Panc1 (cell line): ENCODE data around the gene PPP1R16B. TPM values are rescaled to one million over a fixed set of nuclear protein-coding genes. Genes with fewer than 3 reads are reported as not detected.
A peak's percentile ranks its signal among the peaks of the same experiment; 100 is the strongest.

Experiments
- ATAC-seq: fragments of 200-7000 bp; cut with Tn5 transposase; 2 replicates; pipeline ENCODE4 v1.9.1; 2020; ENCODE audit warnings: mild to moderate bottlenecking, moderate library complexity
- BruUV-seq: library from RNA; stranded (reverse); fragments of 400-500 nt; replicated peaks from 2 replicates; lab custom pipeline; 2021; lab: Mats Ljungman, UMichigan
- CTCF ChIA-PET: fragments of 300-600 bp; sonication (Branson Sonifier 250); formaldehyde crosslinking; loops from one replicate; lab custom pipeline; 2022; ENCODE audit warnings: antibody characterized with exemption; lab: Charles Lee
- POLR2A ChIA-PET: fragments of 300-600 bp; sonication (Branson Sonifier 250); formaldehyde crosslinking; loops from one replicate; lab custom pipeline; 2022; ENCODE audit warnings: antibody characterized with exemption; lab: Charles Lee
- DNase-seq: peaks from one replicate; pipeline ENCODE4 v3.0.0-alpha.2; 2010; ENCODE audit warnings: low read depth, low spot score
- H3K27ac ChIP-seq: 2 replicates; pipeline ENCODE4 v1.5.1; 2011; ENCODE audit warnings: mild to moderate bottlenecking, low read length, inconsistent platforms
- H3K27me3 ChIP-seq: fragments of 200-500 bp; sonication (Bioruptor generic); 2 replicates; pipeline ENCODE4 v1.6.0; 2014; ENCODE audit warnings: low read length, inconsistent platforms; ENCODE audit not compliant: control insufficient read depth, insufficient read depth
- H3K36me3 ChIP-seq: fragments of 200-500 bp; sonication (Bioruptor generic); 2 replicates; pipeline ENCODE4 v1.5.1; 2014; ENCODE audit warnings: inconsistent platforms, mild to moderate bottlenecking, low read length, moderate library complexity; ENCODE audit not compliant: control insufficient read depth, insufficient read depth
- H3K4me1 ChIP-seq: 2 replicates; pipeline ENCODE4 v1.5.1; 2011; ENCODE audit warnings: inconsistent platforms, mild to moderate bottlenecking, low read length, moderate library complexity; ENCODE audit not compliant: control insufficient read depth, insufficient read depth
- H3K4me3 ChIP-seq, 2 experiments: 2 replicates each; pipeline ENCODE4 v1.5.1; 2011 to 2012; ENCODE audit warnings: low read depth in 2 of 2, low read length in 2 of 2, mild to moderate bottlenecking in 2 of 2, inconsistent platforms in 1 of 2, moderate library complexity in 1 of 2
- H3K9me3 ChIP-seq: fragments of 200-500 bp; sonication (Bioruptor generic); 2 replicates; pipeline ENCODE4 v1.5.1; 2014; ENCODE audit warnings: low read depth, mild to moderate bottlenecking, inconsistent platforms, low read length, moderate library complexity; ENCODE audit not compliant: control insufficient read depth, insufficient read depth
- CTCF ChIP-seq: fragments of 450-650 bp; IDR thresholded peaks from 2 replicates; pipeline ENCODE4 v1.5.1; 2017; ENCODE audit warnings: mild to moderate bottlenecking
- POLR2AphosphoS5 ChIP-seq: IDR thresholded peaks from 2 replicates; pipeline ENCODE4 v1.6.1; 2012; ENCODE audit warnings: mild to moderate bottlenecking, low read depth, low read length, moderate library complexity
- REST ChIP-seq, 2 experiments: IDR thresholded peaks; 2 replicates each; pipeline ENCODE4 v1.6.1; 2011 to 2012; ENCODE audit warnings: low read depth in 2 of 2, control low read depth in 1 of 2, low read length in 1 of 2, mild to moderate bottlenecking in 1 of 2, moderate library complexity in 1 of 2; ENCODE audit not compliant: insufficient read depth in 1 of 2
- SIN3A ChIP-seq: IDR thresholded peaks from 2 replicates; pipeline ENCODE4 v1.6.1; 2012; ENCODE audit warnings: low read depth, mild to moderate bottlenecking, low read length, moderate library complexity, borderline replicate concordance; ENCODE audit not compliant: insufficient read depth
- TCF7L2 ChIP-seq: IDR thresholded peaks from 2 replicates; pipeline ENCODE4 v1.6.1; 2011; ENCODE audit warnings: mild to moderate bottlenecking, low read depth, low read length, inconsistent platforms
- in situ Hi-C: cut with HindIII; loops from 2 replicates; pipeline ENCODE4 v1.10.0; 2016; ENCODE audit warnings: low sequenced_read_pairs, low pct_unique_long_range_greater_than_20kb
- intact Hi-C: fragments of 100-400 bp; cut with micrococcal nuclease; formaldehyde crosslinking; loops from one replicate; pipeline ENCODE4 v1.10.0; 2022; ENCODE audit not compliant: unreplicated experiment
- total RNA-seq: library from RNA; stranded (reverse); gene quantifications from one replicate; pipeline ENCODE4 v1.2.1, GENCODE V29; 2021; ENCODE audit not compliant: unreplicated experiment

Gene PPP1R16B
- total RNA-seq, 1 experiment from 2014 or later = 0.92 TPM

- TF ChIP-seq REST (IDR thresholded peaks at IDR 0.05; ENCODE audit: insufficient read depth in 1 of 2, low read depth in 2 of 2, low read length in 1 of 2) (no peak), POLR2AphosphoS5 (no peak), CTCF (no peak), TCF7L2 (no peak), SIN3A (no peak)
- H3K36me3 ChIP-seq = no peaks in the 10 kb centered on the region
- H3K27me3 ChIP-seq = no peaks in the 10 kb centered on the region
- BruUV-seq = no TSS peak
- no peaks in the 10 kb centered on the region for H3K4me1 ChIP-seq
- ATAC-seq (peak; percentile 34; the same call in 1 of the 2 replicates), DNase-seq (no peak)
- in situ Hi-C loops = no loop called here
- no peak overlapping the region for H3K4me3 ChIP-seq
- ChIA-PET CTCF (no interaction called here), POLR2A (no interaction called here)
- no peak overlapping the region for H3K27ac ChIP-seq
- H3K9me3 ChIP-seq = no peaks in the 10 kb centered on the region
- intact Hi-C loops = no loop called here
Measured at GRCh38 chr20:38907918-38908677, 102.6 kb downstream of the PPP1R16B start.

DNA sequence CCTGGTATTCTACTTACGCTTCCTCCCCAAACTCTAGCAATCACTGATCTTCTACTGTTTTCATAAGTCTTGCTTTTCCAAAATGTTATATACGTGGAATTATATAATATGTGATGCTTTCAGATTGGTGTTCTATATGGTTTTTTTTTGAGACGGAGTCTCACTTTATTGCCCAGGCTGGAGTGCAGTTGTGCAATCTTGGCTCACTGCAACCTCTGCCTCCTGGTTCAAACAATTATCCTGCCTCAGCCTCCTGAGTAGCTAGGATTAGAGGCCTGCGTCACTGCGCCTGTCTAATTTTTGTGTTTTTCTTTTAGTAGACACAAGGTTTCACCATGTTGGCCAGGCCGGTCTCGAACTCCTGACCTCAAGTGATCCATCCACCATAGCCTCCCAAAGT is 109.9 kb downstream of the PPP1R16B start:
- H3K9me3 ChIP-seq = no peaks in the 10 kb centered on the region
- intact Hi-C loops (no loop called here), in situ Hi-C loops (no loop called here)
- ATAC-seq (no peak), DNase-seq (no peak)
- ChIA-PET POLR2A (no interaction called here), CTCF (no interaction called here)
- no peak for TF ChIP-seq REST (IDR thresholded peaks at IDR 0.05; ENCODE audit: insufficient read depth in 1 of 2, low read depth in 2 of 2, low read length in 1 of 2)
- no peak for TF ChIP-seq SIN3A
- TF ChIP-seq TCF7L2 = no peak
- TF ChIP-seq CTCF = no peak
- no peak for TF ChIP-seq POLR2AphosphoS5
- no peaks in the 10 kb centered on the region for H3K36me3 ChIP-seq
- no peaks in the 10 kb centered on the region for H3K27me3 ChIP-seq
- no TSS peak for BruUV-seq
- no peak overlapping the region for H3K27ac ChIP-seq
- H3K4me1 ChIP-seq = no peaks in the 10 kb centered on the region
- no peak overlapping the region for H3K4me3 ChIP-seq
